DLD1 (cell line): Measurements from ENCODE around the gene FFAR3.
"Not testable (repeated sequence)": the region's sequence is repeated elsewhere in the genome, so short reads cannot be mapped to it uniquely, and the experiment has no call there.

Source experiments
- in situ Hi-C: cut with HindIII; loops from 2 replicates; pipeline ENCODE4 v1.10.0; 2017; ENCODE audit warnings: low sequenced_read_pairs

FFAR3 gene

GRCh38 chr19:35370722-35371121, 12.5 kb downstream of the FFAR3 start, which contains the start of gene GPR42:
GPR42 (plus strand) TSS chr19:35371068; CDS start chr19:35371360, 292 bp downstream.
- in situ Hi-C loops, result no loop called here

DNA sequence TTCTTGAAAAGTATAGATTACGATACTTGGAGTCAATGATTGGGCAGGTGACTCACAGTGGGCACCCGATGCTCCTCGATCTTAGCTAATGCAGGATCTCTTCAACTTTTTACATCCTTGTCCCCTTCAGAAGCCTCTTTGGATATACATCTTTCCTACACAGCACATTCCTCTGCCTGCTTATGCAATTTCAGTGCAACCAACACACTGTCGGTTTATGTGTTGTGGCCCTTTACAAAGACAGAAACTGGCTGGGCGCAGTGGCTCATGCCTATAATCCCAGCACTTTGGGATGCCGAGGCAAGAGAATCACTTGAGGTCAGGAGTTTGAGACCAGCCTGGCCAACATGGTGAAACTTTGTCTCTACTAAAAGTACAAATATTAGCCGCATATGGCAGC, 15.2 kb downstream of the FFAR3 start:
- in situ Hi-C loops, result no loop called here

DNA sequence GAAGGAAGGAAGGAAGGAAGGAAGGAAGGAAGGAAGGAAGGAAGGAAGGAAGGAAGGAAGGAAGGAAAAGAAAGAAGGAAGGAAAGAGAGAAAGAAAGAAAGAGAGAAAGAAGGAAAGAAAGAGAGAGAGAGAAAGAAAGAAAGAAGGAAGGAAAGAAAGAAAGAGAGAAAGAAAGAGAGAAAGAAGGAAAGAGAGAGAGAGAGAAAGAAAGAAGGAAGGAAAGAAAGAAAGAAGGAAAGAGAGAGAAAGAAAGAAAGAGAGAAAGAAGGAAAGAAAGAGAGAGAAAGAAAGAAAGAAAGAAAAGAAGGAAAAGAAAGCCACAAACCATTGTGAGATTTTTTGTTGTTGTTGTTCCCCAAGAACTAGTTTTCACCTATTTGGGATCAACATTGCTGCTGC, 15.8 kb downstream of the FFAR3 start:
- in situ Hi-C loops, result not testable (repeated sequence)

GRCh38 chr19:35375505-35376307, 17.4 kb downstream of the FFAR3 start:
- in situ Hi-C loops, result no loop called here

- in situ Hi-C loops, result no loop called here
Observed at GRCh38 chr19:35377656-35378055, 19.4 kb downstream of the FFAR3 start.

DNA sequence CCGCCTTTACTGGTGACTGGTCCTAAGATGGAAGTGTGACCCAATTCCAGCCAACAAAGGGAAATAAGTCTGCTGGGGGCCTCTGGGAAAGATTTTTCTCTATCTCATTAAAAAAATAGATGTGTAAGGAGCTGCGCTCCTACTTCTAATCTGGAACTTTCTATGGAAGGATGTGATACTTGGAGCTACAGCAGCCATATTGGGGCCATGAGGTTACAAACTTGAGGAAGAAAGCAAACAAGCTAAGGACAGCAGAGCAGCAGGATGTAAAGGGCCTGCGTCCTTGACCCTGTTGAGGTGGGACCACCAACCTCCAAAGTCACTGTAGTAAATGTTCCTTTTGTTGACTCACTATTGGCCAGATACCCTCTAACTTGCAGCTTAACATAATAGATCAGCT, 20.1 kb downstream of the FFAR3 start:
- in situ Hi-C loops, result no loop called here

- in situ Hi-C loops, result not testable (repeated sequence)
Observed at GRCh38 chr19:35379545-35379944, 21.3 kb downstream of the FFAR3 start.

DNA sequence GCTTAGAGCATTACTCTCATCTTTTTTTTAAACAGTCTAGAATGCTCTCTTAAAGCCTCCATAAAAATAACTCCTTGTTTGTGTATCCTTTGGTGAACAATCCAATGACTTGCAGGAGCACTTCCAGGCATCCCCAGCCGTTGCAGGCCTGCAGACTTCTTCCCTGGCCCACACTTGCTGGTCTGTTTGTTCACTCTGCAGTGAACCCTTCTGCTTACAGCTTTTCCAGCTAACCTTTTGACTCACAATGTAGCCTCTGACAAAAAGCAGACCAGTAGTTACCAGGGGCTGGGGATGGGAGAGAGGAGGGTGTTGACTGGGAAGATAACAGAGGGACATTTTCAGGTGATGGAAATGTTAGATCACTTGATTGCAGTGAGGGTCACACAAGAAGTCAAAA, 21.7 kb downstream of the FFAR3 start:
- in situ Hi-C loops, result no loop called here

- in situ Hi-C loops, result no loop called here
Observed at GRCh38 chr19:35380450-35381124, 22.3 kb downstream of the FFAR3 start.

GRCh38 chr19:35381318-35381717, 23.1 kb downstream of the FFAR3 start:
- in situ Hi-C loops, result no loop called here

DNA sequence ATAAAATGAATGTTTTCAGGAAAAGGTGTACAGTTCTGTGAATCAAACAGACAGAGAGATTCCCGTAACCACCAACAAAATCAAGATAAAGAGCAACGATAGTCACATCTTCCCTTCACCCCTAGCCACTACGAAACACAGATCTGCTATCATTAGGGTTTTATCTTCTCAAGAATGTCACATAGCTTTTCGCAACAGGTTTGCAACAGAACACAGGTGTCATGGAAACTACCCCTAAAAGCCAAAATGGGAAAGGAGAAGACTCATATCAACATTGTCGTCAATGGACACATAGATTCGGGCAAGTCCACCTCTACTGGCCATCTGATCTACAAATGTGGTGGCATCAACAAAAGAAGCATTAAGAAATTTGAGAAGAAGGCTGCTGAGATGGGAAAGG, 23.7 kb downstream of the FFAR3 start:
- in situ Hi-C loops, result no loop called here

GRCh38 chr19:35383536-35383935, 25.3 kb downstream of the FFAR3 start:
- in situ Hi-C loops, result no loop called here

DNA sequence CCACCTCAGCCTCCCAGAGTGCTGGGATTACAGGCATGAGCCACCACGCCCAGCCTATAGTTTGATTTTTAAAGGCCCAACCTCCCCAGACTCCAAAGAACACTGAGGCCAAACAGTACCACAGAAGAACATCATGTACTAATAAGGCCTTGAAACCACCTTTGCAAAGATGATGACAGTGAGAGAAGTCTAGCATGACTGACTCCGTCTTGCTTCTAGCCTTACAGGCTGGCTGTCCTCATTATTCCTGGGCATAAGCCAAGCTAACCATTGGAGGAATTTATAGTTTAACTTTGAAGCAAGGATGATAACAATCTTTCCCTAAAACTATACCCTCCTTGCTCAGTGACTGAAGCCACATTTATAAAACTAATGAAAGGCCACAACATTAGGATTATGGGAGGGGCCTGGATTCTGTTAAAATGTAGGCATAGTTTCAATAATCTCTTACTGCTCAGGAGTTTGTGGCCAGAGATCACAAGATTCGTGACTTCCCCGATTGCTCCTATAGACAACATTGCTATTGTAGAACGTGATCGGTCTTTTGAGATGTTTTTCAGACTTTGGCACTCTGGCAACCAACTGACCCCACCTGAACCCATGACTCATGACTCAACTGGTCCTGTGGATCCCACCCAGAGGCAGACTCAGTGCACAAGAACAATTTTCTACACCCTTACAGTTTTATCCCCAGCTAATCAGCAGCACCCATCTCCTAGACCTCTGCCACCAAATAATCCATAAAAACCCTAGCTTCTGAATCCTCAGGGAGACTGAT, 30.2 kb downstream of the FFAR3 start:
- in situ Hi-C loops, result no loop called here

GRCh38 chr19:35389192-35389861, 31.1 kb downstream of the FFAR3 start:
- in situ Hi-C loops, result no loop called here

DNA sequence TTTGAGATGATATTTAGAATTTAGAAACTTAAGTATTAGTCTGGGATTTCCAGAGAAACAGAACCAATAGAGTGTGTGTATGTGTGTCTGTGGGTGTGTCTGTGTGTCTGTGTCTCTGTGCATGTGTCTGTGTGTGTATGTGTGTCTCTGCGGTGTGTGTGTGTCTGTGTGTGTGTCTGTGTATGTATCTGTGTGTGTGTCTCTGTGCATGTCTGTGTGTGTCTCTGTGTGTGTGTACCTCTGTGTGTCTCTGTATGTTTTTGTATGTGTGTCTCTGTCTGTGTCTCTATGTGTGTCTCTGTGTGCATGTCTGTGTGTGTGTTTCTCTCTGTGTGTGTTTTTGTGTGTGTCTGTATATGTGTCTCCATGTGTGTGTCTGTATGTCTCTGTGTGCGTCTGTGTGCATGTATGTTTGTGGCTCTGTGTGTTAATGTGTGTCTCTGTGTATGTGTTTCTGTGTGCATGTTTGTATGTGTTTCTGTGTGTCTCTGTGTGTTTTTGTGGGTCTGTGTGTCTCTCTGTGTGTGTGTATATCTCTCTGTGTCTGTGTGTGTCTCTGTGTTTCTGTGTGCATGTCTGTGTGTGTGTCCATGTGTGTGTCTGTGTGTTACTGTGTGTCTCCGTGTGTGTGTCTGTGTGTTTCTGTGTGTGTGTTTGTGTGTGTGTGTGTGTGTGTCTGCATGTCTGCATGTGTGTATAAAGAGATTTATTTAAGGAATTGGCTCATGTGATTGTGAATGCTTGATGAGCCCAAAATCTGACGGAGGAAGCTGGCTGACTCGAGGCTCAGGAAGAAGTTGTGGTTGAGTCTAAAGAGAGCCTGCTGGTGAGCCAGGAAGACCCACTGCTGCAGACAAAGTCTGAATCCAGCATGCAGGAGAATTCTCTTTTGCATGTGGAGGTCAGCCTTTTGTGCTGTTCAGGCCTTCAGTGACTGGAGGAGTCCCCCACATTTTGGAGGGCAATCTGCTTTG, 34.8 kb downstream of the FFAR3 start:
- in situ Hi-C loops, result no loop called here

DNA sequence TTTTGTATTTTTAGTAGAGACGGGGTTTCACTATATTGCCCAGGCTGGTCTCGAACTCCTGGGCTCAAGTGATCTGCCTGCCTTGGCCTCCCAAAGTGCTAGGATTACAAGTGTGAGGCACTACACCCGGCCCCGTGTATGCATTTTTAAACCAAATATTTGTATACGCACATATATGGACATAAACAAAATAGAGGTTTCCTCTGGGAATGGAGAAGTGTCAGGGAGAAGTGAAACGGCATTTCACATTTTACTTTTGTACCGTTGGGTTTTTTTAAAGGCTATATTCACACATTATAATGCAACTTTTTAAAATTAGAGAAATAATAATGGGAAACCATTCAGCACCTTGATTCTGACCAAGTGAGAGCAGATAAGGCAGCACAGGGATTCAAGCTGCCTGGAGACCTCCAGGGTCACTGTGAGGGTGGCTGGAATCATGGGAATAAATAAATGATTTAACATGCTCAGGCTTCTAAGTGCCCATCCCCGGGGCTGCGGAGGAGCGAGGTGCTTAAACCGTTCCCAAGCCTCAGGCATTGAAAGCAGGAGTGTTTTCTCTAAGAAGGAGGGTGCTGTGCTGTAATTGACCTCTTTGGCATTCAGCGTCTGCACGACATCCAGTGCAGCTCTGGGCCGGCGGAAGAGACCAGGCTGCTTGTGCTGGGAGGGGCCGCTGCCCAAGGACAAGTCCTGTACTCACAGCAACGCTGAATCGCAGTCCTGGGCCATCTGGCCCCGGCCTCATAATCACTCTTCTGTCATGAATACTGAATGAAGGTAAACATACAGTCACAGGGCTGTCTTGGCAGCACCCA, 37.3 kb downstream of the FFAR3 start:
- in situ Hi-C loops, result no loop called here

- in situ Hi-C loops, result no loop called here
Observed at GRCh38 chr19:35396240-35396885, 38.1 kb downstream of the FFAR3 start.

DNA sequence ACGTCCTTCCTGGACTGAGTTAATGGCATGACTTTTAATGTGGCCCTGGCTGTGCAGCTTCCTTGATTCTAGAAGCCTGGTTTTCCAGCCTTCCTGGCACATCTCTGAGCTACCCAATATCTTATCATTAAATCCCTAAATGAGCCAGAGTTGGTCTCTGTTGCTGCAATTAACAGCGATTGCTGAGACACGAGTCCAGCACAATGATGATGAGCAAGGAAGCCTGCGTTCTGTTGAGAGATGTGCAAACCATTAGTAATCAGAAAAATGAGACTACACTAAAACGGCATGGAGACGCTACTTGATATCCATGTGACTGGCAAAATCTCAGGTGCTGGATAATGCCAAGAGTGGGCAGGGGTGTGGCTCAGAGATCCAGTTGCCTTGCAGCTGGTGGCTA, 38.8 kb downstream of the FFAR3 start:
- in situ Hi-C loops, result no loop called here

- in situ Hi-C loops, result no loop called here
Observed at GRCh38 chr19:35398570-35398969, 40.3 kb downstream of the FFAR3 start.
